ENCODE measurements around the gene SLC25A13.

GRCh38 chr7:96187735-96188134, 134.2 kb downstream of the SLC25A13 start:
- TF ChIP-seq SIN3A (IDR thresholded peaks at IDR 0.05; ENCODE audit: borderline replicate concordance, insufficient read depth, low read length) (no peak), TAF1 (IDR thresholded peaks at IDR 0.05; ENCODE audit: borderline replicate concordance, insufficient read depth, low read length) (no peak), POLR2AphosphoS5 (IDR thresholded peaks at IDR 0.05; ENCODE audit: low read depth, low read length) (no peak), REST (IDR thresholded peaks at IDR 0.05; ENCODE audit: insufficient read depth in 1 of 2, low read depth in 2 of 2, low read length in 2 of 2) (no peak)

Measured in PFSK-1 (cell line).